ENCODE data around the gene IGSF8. TPM values are rescaled to one million over a fixed set of nuclear protein-coding genes. Genes with fewer than 3 reads are reported as not detected.
A peak's percentile ranks its signal among the peaks of the same experiment; 100 is the strongest.

IGSF8 gene
- total RNA-seq, 1 donor from 2014 or later, result 45.9 TPM

DNA sequence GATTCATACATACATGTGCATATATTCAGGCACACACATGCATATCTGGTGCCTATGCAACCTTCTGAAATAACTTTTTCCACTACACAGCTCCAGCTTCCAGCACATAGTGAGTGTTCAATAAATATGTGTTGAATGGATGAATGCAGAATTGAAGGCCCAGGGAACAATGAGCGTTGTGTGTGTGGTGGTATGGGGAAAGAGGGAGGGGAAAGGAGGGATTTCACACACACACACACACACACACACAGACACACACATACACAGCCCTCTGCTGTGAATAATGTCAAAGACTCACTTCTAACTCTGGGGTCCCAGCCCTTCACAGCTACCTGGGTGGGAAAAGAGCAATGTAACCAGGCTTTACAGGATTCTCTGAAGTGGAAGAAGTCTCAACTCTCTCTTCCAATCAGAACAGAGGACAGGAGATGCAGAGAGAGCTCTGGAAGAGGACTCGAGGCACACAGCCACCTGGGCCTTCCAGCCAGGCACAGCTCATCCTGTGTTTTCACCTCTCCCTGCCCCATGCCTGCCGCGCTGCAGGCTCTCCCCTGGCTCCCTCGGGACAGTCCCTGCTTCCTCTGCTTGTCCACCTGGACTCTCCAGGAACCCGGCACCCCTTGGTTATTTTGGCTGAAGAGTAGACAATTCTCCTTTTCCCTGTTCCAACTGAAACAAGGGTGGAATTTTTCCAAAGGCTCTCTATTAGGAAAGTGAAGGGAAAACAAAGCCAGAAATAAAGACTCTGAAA, 5.4 kb upstream of the IGSF8 start:
- Mint-ChIP-seq H3K27ac (ENCODE audit: unreplicated experiment) (no peak overlapping the region), H3K4me1 (ENCODE audit: low read depth, unreplicated experiment) (peaks cover 21% of the 10 kb centered on the region), H3K9me3 (ENCODE audit: unreplicated experiment) (peaks cover 2% of the 10 kb centered on the region), H3K4me3 (ENCODE audit: unreplicated experiment) (no peak overlapping the region), H3K36me3 (ENCODE audit: unreplicated experiment) (no peaks in the 10 kb centered on the region), H3K27me3 (ENCODE audit: unreplicated experiment) (peaks cover 15% of the 10 kb centered on the region)
- no peak for DNase-seq
- TF ChIP-seq, protein P1, sequence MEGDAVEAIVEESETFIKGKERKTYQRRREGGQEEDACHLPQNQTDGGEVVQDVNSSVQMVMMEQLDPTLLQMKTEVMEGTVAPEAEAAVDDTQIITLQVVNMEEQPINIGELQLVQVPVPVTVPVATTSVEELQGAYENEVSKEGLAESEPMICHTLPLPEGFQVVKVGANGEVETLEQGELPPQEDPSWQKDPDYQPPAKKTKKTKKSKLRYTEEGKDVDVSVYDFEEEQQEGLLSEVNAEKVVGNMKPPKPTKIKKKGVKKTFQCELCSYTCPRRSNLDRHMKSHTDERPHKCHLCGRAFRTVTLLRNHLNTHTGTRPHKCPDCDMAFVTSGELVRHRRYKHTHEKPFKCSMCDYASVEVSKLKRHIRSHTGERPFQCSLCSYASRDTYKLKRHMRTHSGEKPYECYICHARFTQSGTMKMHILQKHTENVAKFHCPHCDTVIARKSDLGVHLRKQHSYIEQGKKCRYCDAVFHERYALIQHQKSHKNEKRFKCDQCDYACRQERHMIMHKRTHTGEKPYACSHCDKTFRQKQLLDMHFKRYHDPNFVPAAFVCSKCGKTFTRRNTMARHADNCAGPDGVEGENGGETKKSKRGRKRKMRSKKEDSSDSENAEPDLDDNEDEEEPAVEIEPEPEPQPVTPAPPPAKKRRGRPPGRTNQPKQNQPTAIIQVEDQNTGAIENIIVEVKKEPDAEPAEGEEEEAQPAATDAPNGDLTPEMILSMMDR (IDR thresholded peaks at IDR 0.05; ENCODE audit: partially characterized antibody, unreplicated experiment), result no peak

DNA sequence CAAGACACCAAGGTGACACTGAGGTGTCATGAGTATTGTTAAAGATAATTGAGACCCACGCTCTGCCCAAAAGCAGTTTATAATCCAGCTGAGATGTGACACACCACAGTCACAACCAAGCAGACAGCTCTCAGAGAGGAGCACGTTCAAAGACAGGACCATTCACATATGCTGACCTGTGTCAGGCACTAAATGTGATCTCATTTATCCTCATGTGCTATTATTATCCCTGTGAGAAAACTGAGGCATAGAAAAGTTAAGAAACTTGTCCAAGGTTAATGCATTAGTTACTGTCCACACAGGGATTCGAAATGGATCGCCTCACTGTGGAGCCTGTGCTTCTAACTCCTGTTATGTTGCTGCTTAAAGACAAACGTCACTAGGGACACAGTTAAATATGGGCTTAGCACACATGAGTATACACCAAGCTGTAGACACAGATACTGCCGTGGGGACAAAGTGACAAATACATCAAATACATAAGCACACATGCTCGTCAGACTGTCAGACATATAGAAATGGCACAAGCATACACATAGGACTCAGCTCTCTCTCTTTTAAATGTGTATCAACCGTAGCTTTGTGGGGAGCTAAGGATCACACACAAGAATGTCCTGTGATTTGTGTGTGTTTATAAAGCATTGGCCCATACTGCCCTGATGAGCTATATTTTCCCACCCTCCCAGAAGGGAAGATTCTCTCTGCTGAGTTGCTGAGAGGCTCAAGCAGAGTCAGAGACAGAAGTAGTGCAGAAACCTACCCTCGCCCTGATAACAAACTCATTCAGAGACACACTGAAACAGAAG, 3.5 kb upstream of the IGSF8 start:
- Mint-ChIP-seq H3K36me3 (ENCODE audit: unreplicated experiment) (no peaks in the 10 kb centered on the region), H3K27me3 (ENCODE audit: unreplicated experiment) (peaks cover 18% of the 10 kb centered on the region), H3K9me3 (ENCODE audit: unreplicated experiment) (peaks cover 6% of the 10 kb centered on the region), H3K27ac (ENCODE audit: unreplicated experiment) (no peak overlapping the region), H3K4me1 (ENCODE audit: low read depth, unreplicated experiment) (peaks cover 28% of the 10 kb centered on the region), H3K4me3 (ENCODE audit: unreplicated experiment) (no peak overlapping the region)
- TF ChIP-seq, protein P1 (IDR thresholded peaks at IDR 0.05; ENCODE audit: partially characterized antibody, unreplicated experiment), result no peak
- no peak for DNase-seq

DNA sequence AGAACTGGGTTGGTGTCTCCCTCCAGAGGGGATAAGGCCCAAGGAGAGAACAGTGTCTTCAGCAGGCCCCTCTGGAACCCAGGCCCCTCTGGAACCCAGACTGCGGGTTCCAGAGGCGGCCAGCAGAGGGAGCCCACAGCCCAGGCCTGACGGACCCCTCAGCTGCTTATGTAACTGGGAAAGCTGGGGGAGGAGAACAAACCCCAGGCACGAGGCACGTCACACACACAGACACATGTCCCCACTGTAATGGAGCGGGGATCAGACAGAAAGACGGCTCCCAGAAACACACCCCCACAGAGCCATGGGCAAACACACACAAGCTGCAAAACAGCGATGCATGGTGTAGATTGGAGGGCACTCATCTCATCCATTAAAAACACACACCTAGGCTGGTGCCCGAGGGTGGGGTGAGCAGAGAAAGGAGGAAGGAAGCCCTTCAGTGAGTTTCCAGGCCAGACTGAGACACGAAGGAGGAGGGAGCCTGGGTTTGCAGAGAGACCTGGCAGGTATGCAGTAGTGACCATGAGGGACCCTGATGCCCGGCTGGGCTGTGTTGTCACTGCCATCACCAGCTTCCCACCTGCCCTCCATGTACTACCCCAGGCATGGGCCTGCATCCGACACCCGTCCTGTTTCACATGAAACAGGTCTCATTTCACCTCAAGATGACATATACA, 2.8 kb upstream of the IGSF8 start:
- H3K27ac Mint-ChIP-seq (ENCODE audit: unreplicated experiment), result peak overlapping the region; percentile 80
- DNase-seq, result peak; percentile 83
- H3K27me3 Mint-ChIP-seq (ENCODE audit: unreplicated experiment), result peaks cover 17% of the 10 kb centered on the region
- H3K4me1 Mint-ChIP-seq (ENCODE audit: low read depth, unreplicated experiment), result peaks cover 30% of the 10 kb centered on the region
- peak overlapping the region; percentile 34 for H3K4me3 Mint-ChIP-seq (ENCODE audit: unreplicated experiment)
- no peaks in the 10 kb centered on the region for H3K36me3 Mint-ChIP-seq (ENCODE audit: unreplicated experiment)
- H3K9me3 Mint-ChIP-seq (ENCODE audit: unreplicated experiment), result peaks cover 6% of the 10 kb centered on the region
- TF ChIP-seq, protein P1 (IDR thresholded peaks at IDR 0.05; ENCODE audit: partially characterized antibody, unreplicated experiment), result peak; percentile 86

DNA sequence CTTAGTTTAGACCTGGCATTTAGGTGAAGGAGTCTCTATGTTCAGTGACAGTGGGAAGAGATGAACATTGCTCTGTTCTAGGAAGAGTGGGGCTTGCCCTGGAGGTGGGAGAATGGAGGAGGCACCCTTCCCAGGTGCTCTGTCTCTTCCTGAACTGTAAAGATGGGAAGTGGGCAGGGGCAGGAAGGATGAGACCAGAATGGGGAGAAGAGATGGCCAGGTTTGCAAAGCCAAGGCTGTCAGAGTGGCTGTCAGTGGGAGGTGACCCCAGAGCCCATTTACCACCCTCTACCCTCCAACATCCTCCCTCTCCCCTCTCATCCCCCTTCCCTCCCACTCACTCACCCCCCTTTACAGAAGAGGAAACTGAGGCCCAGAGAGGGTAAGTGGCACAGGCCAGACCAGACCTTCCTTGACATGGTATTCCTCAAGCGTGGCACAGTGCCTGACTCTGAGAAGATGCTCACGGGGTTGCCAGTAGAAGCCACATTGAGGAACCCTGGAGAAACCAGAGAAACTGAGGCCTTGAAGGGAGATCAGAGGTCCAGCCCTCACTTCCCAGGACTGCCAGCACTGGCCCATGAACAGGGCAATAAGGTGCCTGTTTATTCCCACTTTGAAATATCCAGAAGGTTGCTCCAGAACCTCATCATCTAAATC, 1.4 kb upstream of the IGSF8 start:
- Mint-ChIP-seq H3K27me3 (ENCODE audit: unreplicated experiment) (peaks cover 20% of the 10 kb centered on the region), H3K4me3 (ENCODE audit: unreplicated experiment) (no peak overlapping the region), H3K4me1 (ENCODE audit: low read depth, unreplicated experiment) (peaks cover 32% of the 10 kb centered on the region), H3K27ac (ENCODE audit: unreplicated experiment) (no peak overlapping the region), H3K36me3 (ENCODE audit: unreplicated experiment) (no peaks in the 10 kb centered on the region), H3K9me3 (ENCODE audit: unreplicated experiment) (peaks cover 9% of the 10 kb centered on the region)
- no peak for DNase-seq
- TF ChIP-seq, protein P1 (IDR thresholded peaks at IDR 0.05; ENCODE audit: partially characterized antibody, unreplicated experiment), result no peak
